HG02885 (cell line): ENCODE results near the gene SNRNP27.
A peak's percentile ranks its signal among the peaks of the same experiment; 100 is the strongest.
"Not testable (repeated sequence)": the region's sequence is repeated elsewhere in the genome, so short reads cannot be mapped to it uniquely, and the experiment has no call there.

ENCODE experiments used
- ATAC-seq: cut with Tn5 transposase; IDR thresholded peaks from one replicate; pipeline ENCODE4 v1.9.1; 2021; ENCODE audit warnings: mild to moderate bottlenecking; ENCODE audit not compliant: unreplicated experiment, poor library complexity

SNRNP27 gene

GRCh38 chr2:69893684-69894551 lies at the start of gene SNRNP27:
Gene SNRNP27, plus strand, starts transcription at chr2:69893956. Its CDS starts 29 bp downstream, at chr2:69893985.
- ATAC-seq, result peak; percentile 83

- ATAC-seq, result no peak
These were observed 49.8 kb upstream of the SNRNP27 start for GRCh38 chr2:69843993-69844392.

GRCh38 chr2:69844560-69844959 lies 49.2 kb upstream of the SNRNP27 start:
- ATAC-seq, result no peak

- no peak for ATAC-seq
These were observed 47.3 kb upstream of the SNRNP27 start for GRCh38 chr2:69846182-69847067.

GRCh38 chr2:69847068-69847828 lies 46.5 kb upstream of the SNRNP27 start:
- no peak for ATAC-seq

GRCh38 chr2:69848186-69848790 lies 45.5 kb upstream of the SNRNP27 start:
- ATAC-seq, result no peak

GRCh38 chr2:69858261-69858660 lies 35.5 kb upstream of the SNRNP27 start:
- no peak for ATAC-seq

GRCh38 chr2:69863298-69863697 lies 30.5 kb upstream of the SNRNP27 start:
- no peak for ATAC-seq

GRCh38 chr2:69888451-69888850 lies 5.3 kb upstream of the SNRNP27 start:
- no peak for ATAC-seq

- ATAC-seq, result no peak
These were observed 4.5 kb upstream of the SNRNP27 start for GRCh38 chr2:69889302-69889701.

- no peak for ATAC-seq
These were observed 2.9 kb upstream of the SNRNP27 start for GRCh38 chr2:69890881-69891280.

- not testable (repeated sequence) for ATAC-seq
These were observed 825 bp upstream of the SNRNP27 start for GRCh38 chr2:69892838-69893424.

- ATAC-seq, result not testable (repeated sequence)
These were observed 981 bp downstream of the SNRNP27 start for GRCh38 chr2:69894737-69895136.

GRCh38 chr2:69902213-69902922 lies 8.6 kb downstream of the SNRNP27 start:
- no peak for ATAC-seq

- no peak for ATAC-seq
These were observed 13.5 kb downstream of the SNRNP27 start for GRCh38 chr2:69907216-69907615.

GRCh38 chr2:69911985-69912563 lies 18.3 kb downstream of the SNRNP27 start:
- no peak for ATAC-seq

GRCh38 chr2:69914164-69914949 lies 20.6 kb downstream of the SNRNP27 start:
- ATAC-seq, result peak; percentile 89
